Measurements from ENCODE around the gene GATA3. TPM values are rescaled to one million over a fixed set of nuclear protein-coding genes. Genes with fewer than 3 reads are reported as not detected.

Gene GATA3
- total RNA-seq, 1 donor from 2014 or later, result 0.52 TPM

GRCh38 chr10:8092428-8092827 is 37.9 kb downstream of the GATA3 start:
- Histone ChIP-seq H3K4me3 (ENCODE audit: low read length in 3 of 3) (no peak overlapping the region), H3K9ac (ENCODE audit: low read depth in 1 of 3, low read length in 3 of 3) (no peak overlapping the region), H3K9me3 (ENCODE audit: control insufficient read depth in 3 of 3, low read length in 3 of 3) (no peaks in the 10 kb centered on the region)

GRCh38 chr10:8095959-8096358 is 41.5 kb downstream of the GATA3 start:
- Histone ChIP-seq H3K27me3 (ENCODE audit: control insufficient read depth in 3 of 3, insufficient read depth in 3 of 3, low read length in 3 of 3) (peaks cover 0 to 3% (median 0%) of the 10 kb centered on the region in 3 donors), H3K9ac (ENCODE audit: low read depth in 1 of 3, low read length in 3 of 3) (no peak overlapping the region), H3K4me3 (ENCODE audit: low read length in 3 of 3) (no peak overlapping the region), H3K27ac (ENCODE audit: low read depth, low read length) (no peak overlapping the region), H3K9me3 (ENCODE audit: control insufficient read depth in 3 of 3, low read length in 3 of 3) (no peaks in the 10 kb centered on the region), H3K36me3 (ENCODE audit: control insufficient read depth in 3 of 3, insufficient read depth in 3 of 3, low read length in 3 of 3) (no peaks in the 10 kb centered on the region), H3K4me1 (ENCODE audit: control insufficient read depth in 3 of 3, insufficient read depth in 3 of 3, low read length in 3 of 3) (no peaks in the 10 kb centered on the region)

More at GRCh38 chr10:8092428-8092827, 37.9 kb downstream of the GATA3 start:
- Histone ChIP-seq H3K27me3 (ENCODE audit: control insufficient read depth in 3 of 3, insufficient read depth in 3 of 3, low read length in 3 of 3) (peaks cover 0 to 3% (median 0%) of the 10 kb centered on the region in 3 donors), H3K4me1 (ENCODE audit: control insufficient read depth in 3 of 3, insufficient read depth in 3 of 3, low read length in 3 of 3) (no peaks in the 10 kb centered on the region), H3K27ac (ENCODE audit: low read depth, low read length) (no peak overlapping the region), H3K36me3 (ENCODE audit: control insufficient read depth in 3 of 3, insufficient read depth in 3 of 3, low read length in 3 of 3) (no peaks in the 10 kb centered on the region)

GRCh38 chr10:8096931-8097330 is 42.4 kb downstream of the GATA3 start:
- peaks cover 0 to 3% (median 0%) of the 10 kb centered on the region in 3 donors for H3K27me3 ChIP-seq (ENCODE audit: control insufficient read depth in 3 of 3, insufficient read depth in 3 of 3, low read length in 3 of 3)
- H3K9ac ChIP-seq (ENCODE audit: low read depth in 1 of 3, low read length in 3 of 3), result no peak overlapping the region
- no peaks in the 10 kb centered on the region for H3K4me1 ChIP-seq (ENCODE audit: control insufficient read depth in 3 of 3, insufficient read depth in 3 of 3, low read length in 3 of 3)
- H3K27ac ChIP-seq (ENCODE audit: low read depth, low read length), result no peak overlapping the region
- no peaks in the 10 kb centered on the region for H3K9me3 ChIP-seq (ENCODE audit: control insufficient read depth in 3 of 3, low read length in 3 of 3)
- no peak overlapping the region for H3K4me3 ChIP-seq (ENCODE audit: low read length in 3 of 3)
- H3K36me3 ChIP-seq (ENCODE audit: control insufficient read depth in 3 of 3, insufficient read depth in 3 of 3, low read length in 3 of 3), result no peaks in the 10 kb centered on the region

GRCh38 chr10:8100366-8100765 is 45.9 kb downstream of the GATA3 start:
- Histone ChIP-seq H3K4me3 (ENCODE audit: low read length in 3 of 3) (no peak overlapping the region), H3K4me1 (ENCODE audit: control insufficient read depth in 3 of 3, insufficient read depth in 3 of 3, low read length in 3 of 3) (no peaks in the 10 kb centered on the region), H3K9me3 (ENCODE audit: control insufficient read depth in 3 of 3, low read length in 3 of 3) (no peaks in the 10 kb centered on the region), H3K27ac (ENCODE audit: low read depth, low read length) (no peak overlapping the region), H3K36me3 (ENCODE audit: control insufficient read depth in 3 of 3, insufficient read depth in 3 of 3, low read length in 3 of 3) (no peaks in the 10 kb centered on the region), H3K9ac (ENCODE audit: low read depth in 1 of 3, low read length in 3 of 3) (no peak overlapping the region), H3K27me3 (ENCODE audit: control insufficient read depth in 3 of 3, insufficient read depth in 3 of 3, low read length in 3 of 3) (peaks cover 0 to 3% (median 2%) of the 10 kb centered on the region in 3 donors)

- Histone ChIP-seq H3K36me3 (ENCODE audit: control insufficient read depth in 3 of 3, insufficient read depth in 3 of 3, low read length in 3 of 3) (no peaks in the 10 kb centered on the region), H3K27ac (ENCODE audit: low read depth, low read length) (no peak overlapping the region), H3K9ac (ENCODE audit: low read depth in 1 of 3, low read length in 3 of 3) (no peak overlapping the region), H3K27me3 (ENCODE audit: control insufficient read depth in 3 of 3, insufficient read depth in 3 of 3, low read length in 3 of 3) (peaks cover 0 to 7% (median 0%) of the 10 kb centered on the region in 3 donors), H3K4me1 (ENCODE audit: control insufficient read depth in 3 of 3, insufficient read depth in 3 of 3, low read length in 3 of 3) (no peaks in the 10 kb centered on the region), H3K4me3 (ENCODE audit: low read length in 3 of 3) (no peak overlapping the region), H3K9me3 (ENCODE audit: control insufficient read depth in 3 of 3, low read length in 3 of 3) (no peaks in the 10 kb centered on the region)
Observed at GRCh38 chr10:8102708-8103401, 48.4 kb downstream of the GATA3 start.

GRCh38 chr10:8103543-8103942 is 49.1 kb downstream of the GATA3 start:
- no peak overlapping the region for H3K4me3 ChIP-seq (ENCODE audit: low read length in 3 of 3)
- H3K9ac ChIP-seq (ENCODE audit: low read depth in 1 of 3, low read length in 3 of 3), result no peak overlapping the region
- H3K27ac ChIP-seq (ENCODE audit: low read depth, low read length), result no peak overlapping the region
- peaks cover 0 to 7% (median 0%) of the 10 kb centered on the region in 3 donors for H3K27me3 ChIP-seq (ENCODE audit: control insufficient read depth in 3 of 3, insufficient read depth in 3 of 3, low read length in 3 of 3)
- no peaks in the 10 kb centered on the region for H3K4me1 ChIP-seq (ENCODE audit: control insufficient read depth in 3 of 3, insufficient read depth in 3 of 3, low read length in 3 of 3)
- H3K9me3 ChIP-seq (ENCODE audit: control insufficient read depth in 3 of 3, low read length in 3 of 3), result no peaks in the 10 kb centered on the region
- no peaks in the 10 kb centered on the region for H3K36me3 ChIP-seq (ENCODE audit: control insufficient read depth in 3 of 3, insufficient read depth in 3 of 3, low read length in 3 of 3)

- Histone ChIP-seq H3K27me3 (ENCODE audit: control insufficient read depth in 3 of 3, insufficient read depth in 3 of 3, low read length in 3 of 3) (peaks cover 0 to 7% (median 0%) of the 10 kb centered on the region in 3 donors), H3K36me3 (ENCODE audit: control insufficient read depth in 3 of 3, insufficient read depth in 3 of 3, low read length in 3 of 3) (no peaks in the 10 kb centered on the region), H3K4me1 (ENCODE audit: control insufficient read depth in 3 of 3, insufficient read depth in 3 of 3, low read length in 3 of 3) (no peaks in the 10 kb centered on the region), H3K27ac (ENCODE audit: low read depth, low read length) (no peak overlapping the region), H3K9ac (ENCODE audit: low read depth in 1 of 3, low read length in 3 of 3) (no peak overlapping the region), H3K4me3 (ENCODE audit: low read length in 3 of 3) (no peak overlapping the region), H3K9me3 (ENCODE audit: control insufficient read depth in 3 of 3, low read length in 3 of 3) (no peaks in the 10 kb centered on the region)
Observed at GRCh38 chr10:8104005-8104404, 49.5 kb downstream of the GATA3 start.

GRCh38 chr10:8104721-8105120 is 50.2 kb downstream of the GATA3 start:
- H3K4me3 ChIP-seq (ENCODE audit: low read length in 3 of 3), result no peak overlapping the region
- H3K4me1 ChIP-seq (ENCODE audit: control insufficient read depth in 3 of 3, insufficient read depth in 3 of 3, low read length in 3 of 3), result no peaks in the 10 kb centered on the region
- H3K9ac ChIP-seq (ENCODE audit: low read depth in 1 of 3, low read length in 3 of 3), result no peak overlapping the region
- peaks cover 0 to 7% (median 0%) of the 10 kb centered on the region in 3 donors for H3K27me3 ChIP-seq (ENCODE audit: control insufficient read depth in 3 of 3, insufficient read depth in 3 of 3, low read length in 3 of 3)
- no peaks in the 10 kb centered on the region for H3K9me3 ChIP-seq (ENCODE audit: control insufficient read depth in 3 of 3, low read length in 3 of 3)
- no peak overlapping the region for H3K27ac ChIP-seq (ENCODE audit: low read depth, low read length)
- H3K36me3 ChIP-seq (ENCODE audit: control insufficient read depth in 3 of 3, insufficient read depth in 3 of 3, low read length in 3 of 3), result no peaks in the 10 kb centered on the region

GRCh38 chr10:8105932-8106331 is 51.4 kb downstream of the GATA3 start:
- Histone ChIP-seq H3K27me3 (ENCODE audit: control insufficient read depth in 3 of 3, insufficient read depth in 3 of 3, low read length in 3 of 3) (peaks cover 0 to 7% (median 0%) of the 10 kb centered on the region in 3 donors), H3K27ac (ENCODE audit: low read depth, low read length) (no peak overlapping the region), H3K9me3 (ENCODE audit: control insufficient read depth in 3 of 3, low read length in 3 of 3) (no peaks in the 10 kb centered on the region), H3K9ac (ENCODE audit: low read depth in 1 of 3, low read length in 3 of 3) (no peak overlapping the region), H3K36me3 (ENCODE audit: control insufficient read depth in 3 of 3, insufficient read depth in 3 of 3, low read length in 3 of 3) (no peaks in the 10 kb centered on the region), H3K4me3 (ENCODE audit: low read length in 3 of 3) (no peak overlapping the region), H3K4me1 (ENCODE audit: control insufficient read depth in 3 of 3, insufficient read depth in 3 of 3, low read length in 3 of 3) (no peaks in the 10 kb centered on the region)

GRCh38 chr10:8112230-8112905 is 57.9 kb downstream of the GATA3 start:
- H3K9ac ChIP-seq (ENCODE audit: low read depth in 1 of 3, low read length in 3 of 3), result no peak overlapping the region
- H3K4me3 ChIP-seq (ENCODE audit: low read length in 3 of 3), result no peak overlapping the region
- peaks cover 0 to 3% (median 0%) of the 10 kb centered on the region in 3 donors for H3K27me3 ChIP-seq (ENCODE audit: control insufficient read depth in 3 of 3, insufficient read depth in 3 of 3, low read length in 3 of 3)
- no peaks in the 10 kb centered on the region for H3K36me3 ChIP-seq (ENCODE audit: control insufficient read depth in 3 of 3, insufficient read depth in 3 of 3, low read length in 3 of 3)
- H3K4me1 ChIP-seq (ENCODE audit: control insufficient read depth in 3 of 3, insufficient read depth in 3 of 3, low read length in 3 of 3), result no peaks in the 10 kb centered on the region
- no peak overlapping the region for H3K27ac ChIP-seq (ENCODE audit: low read depth, low read length)
- no peaks in the 10 kb centered on the region for H3K9me3 ChIP-seq (ENCODE audit: control insufficient read depth in 3 of 3, low read length in 3 of 3)
